Activated T-helper 1 cell treated with anti-CD3 and anti-CD28 coated beads, Interleukin-2, amount 50 U/mL, for 16 hours (primary cell): ENCODE results near the gene AGPAT3.

Experiments used
- DNase-seq, 2 donors: peaks; one replicate each; pipeline ENCODE4 v3.0.0-alpha.2; 2020; ENCODE audit warnings: low read depth in 1 of 2, low spot score in 1 of 2

The AGPAT3 gene

DNA sequence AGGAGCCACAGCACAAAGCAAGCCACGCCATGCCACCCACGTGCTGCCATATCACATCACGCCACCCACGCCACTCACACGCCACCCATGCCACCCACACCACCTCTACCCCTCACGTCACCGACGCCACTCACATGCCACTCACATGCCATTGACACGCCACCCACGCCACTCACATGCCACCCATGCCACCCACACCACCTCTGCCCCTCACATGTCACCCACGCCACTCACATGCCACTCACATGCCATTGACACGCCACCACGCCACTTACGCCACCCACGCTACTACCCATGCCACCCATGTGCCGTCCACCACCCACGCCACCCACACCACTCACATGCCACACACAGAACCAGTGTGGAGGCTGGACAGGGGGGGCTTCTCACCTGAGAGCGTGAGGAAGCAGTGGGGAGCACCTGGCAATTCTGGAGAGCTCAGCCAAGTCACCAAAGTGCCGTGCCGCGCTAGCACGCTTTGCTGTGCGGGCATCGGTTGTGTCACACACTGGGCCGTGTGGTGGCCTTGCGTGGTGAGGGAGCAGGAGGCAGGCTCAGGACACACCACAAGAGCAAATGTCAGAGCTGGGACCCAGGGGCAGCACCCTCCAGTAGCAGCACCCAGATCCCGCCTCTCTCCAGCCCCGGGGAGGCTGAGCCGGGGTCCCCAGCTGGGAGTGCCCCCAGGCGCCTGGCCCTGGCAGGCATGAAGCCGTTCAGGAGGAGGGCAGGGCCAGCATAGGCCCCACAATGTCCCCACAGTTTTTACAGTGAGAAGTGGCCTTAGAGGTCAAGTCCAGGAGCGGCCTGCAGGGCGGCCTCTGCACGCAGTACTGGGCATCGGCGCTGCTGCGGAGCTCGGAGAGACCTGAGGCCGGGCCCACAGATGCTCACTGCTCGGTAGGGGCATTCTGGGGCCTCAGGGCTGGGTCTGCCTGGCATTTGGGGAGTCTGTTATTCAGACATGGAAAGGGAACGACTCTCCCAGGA lies 70.0 kb downstream of the AGPAT3 start:
- no peak for DNase-seq

DNA sequence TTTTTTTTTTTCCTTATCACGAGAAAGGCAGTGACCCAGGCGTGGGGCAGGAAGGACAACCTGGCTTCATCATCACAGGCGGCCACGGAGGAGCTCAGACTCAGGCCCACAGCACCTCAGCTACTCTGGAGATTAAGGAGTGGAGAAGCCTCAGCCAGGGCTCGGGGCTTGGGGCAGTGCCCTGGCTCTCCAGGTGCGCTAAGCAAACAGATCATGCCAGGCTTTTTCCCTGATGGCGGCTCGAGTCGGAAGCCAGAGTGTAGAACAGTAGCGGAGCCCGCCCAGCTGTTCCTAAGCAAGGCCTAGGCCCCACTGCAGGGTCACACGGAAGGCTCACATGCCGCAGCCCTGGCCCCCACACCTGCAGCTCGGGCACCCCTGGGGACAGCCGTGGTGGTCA lies 70.7 kb downstream of the AGPAT3 start:
- DNase-seq, result no peak

DNA sequence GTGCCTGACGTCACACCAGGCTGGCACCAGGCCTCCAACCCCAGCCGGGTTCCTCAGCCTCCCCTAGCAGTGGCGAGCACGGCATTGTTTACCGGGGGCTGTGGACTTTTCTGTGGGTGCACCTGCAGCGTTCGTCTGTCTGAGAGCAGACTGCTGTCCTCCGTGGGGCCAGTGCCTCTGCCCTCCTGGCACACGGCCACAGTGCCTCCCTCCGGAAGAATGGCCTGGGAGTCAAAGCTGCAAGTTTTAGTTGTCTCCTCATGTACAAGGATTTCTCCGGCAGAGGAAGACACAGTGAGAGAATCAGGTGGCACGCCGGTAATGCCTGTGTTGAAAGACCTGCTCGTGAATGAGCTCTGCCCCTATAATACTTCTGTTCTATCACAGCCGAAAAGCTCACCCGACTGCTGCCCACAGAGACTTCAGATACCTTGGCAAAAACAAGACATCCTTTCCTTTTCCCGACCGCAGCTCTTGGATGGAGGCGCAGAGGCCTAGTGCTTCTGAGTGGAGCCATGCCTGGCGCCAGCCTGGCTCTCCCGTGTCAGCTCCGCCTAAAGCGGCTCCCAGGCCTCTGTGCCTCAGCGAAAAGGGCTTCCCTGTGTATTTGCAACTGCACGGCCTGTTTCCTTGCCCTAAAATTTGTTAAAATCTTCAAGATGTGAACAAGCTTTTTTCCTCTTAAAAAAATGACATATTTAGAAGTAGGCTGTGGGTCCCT lies 71.4 kb downstream of the AGPAT3 start:
- no peak for DNase-seq

DNA sequence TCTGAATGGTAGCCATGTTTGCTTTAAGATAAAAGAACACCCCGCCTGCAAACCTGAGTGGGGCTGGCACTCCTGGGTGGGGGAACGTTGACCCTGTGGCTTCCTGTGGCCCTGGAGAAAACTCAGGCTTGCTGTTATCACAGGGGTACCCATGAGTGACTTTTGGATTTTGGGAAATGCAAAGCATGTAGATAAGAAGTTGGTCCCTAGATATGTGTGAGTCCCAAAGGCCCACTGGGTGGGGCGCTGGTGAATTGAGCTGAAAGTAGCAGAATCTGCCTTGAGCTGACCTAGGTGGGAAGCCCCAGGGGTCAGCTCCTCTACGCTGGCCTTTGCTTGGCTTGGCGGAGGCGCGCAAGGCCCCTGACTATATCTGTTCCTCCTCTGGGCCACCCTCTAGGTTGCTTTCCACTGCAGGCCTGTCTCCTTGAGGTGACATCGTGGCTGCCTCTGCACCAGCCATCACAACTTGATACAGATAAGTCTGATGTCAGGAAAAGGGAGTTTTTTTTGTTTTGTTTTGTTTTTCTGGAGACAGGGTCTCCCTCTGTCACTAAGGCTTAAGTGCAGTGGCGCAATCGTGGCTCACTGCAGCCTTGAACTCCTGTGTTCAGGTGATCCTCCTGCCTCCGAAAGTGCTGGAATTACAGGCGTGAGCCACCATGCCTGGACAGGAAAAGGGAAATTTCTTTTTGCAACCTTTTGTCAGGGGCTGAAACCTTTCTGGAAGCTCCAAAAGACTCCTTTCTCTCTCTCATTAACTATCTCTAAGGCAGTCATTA lies 72.2 kb downstream of the AGPAT3 start:
- DNase-seq, result no peak

DNA sequence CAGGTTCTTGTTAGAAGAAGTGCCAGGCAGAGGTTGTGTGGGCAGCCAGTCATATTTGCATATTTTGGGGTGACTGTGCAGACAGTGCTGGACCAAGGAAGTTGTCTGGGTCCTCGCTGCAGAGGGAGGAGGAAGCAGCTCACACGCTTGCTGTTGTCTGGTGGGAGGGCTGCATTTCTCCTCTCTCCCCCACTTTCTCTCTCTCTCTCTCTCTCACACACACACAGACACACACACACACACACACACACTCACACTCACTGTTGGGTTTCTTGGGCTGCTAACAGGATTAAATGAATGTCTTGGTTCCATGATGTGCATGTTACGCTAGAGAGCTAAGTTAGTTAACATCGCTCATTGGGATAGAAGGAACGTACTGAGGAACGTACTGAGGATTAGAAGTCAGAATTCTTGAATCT lies 72.9 kb downstream of the AGPAT3 start:
- DNase-seq, result no peak

DNA sequence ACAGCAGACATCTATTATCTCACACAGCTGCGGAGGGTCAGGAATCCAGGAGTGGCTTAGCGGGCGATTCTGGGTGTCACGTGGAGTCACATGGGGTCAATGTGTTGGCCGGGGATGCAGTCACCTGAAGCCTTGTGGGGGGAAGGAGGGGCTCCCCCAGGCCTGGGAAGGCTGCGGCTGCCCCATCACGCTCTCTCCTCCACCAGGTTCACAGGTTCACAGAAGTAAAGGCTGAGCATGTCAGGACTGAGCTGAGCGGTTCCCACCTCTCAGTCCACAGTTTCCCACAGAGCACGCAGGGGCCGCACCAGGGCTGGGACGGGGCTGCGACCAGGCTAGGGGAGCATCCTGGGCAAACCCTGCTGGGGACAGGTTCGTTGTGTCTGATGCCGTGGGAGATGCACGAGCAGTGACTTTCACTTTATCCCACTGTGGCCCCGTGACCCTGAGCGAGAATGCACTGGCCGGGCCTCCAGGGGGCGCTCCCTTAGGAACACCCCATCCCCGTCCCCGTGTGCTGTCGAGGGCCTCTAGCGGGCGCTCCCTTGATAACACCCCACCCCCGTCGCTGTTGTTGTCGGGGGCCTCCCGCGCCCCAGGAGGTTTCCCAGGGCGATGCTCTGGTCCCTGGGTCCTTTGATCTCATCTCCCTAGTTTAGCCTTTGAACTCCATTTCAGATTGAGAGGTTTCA lies 73.9 kb downstream of the AGPAT3 start:
- DNase-seq, result peak; percentile 79 to 84

DNA sequence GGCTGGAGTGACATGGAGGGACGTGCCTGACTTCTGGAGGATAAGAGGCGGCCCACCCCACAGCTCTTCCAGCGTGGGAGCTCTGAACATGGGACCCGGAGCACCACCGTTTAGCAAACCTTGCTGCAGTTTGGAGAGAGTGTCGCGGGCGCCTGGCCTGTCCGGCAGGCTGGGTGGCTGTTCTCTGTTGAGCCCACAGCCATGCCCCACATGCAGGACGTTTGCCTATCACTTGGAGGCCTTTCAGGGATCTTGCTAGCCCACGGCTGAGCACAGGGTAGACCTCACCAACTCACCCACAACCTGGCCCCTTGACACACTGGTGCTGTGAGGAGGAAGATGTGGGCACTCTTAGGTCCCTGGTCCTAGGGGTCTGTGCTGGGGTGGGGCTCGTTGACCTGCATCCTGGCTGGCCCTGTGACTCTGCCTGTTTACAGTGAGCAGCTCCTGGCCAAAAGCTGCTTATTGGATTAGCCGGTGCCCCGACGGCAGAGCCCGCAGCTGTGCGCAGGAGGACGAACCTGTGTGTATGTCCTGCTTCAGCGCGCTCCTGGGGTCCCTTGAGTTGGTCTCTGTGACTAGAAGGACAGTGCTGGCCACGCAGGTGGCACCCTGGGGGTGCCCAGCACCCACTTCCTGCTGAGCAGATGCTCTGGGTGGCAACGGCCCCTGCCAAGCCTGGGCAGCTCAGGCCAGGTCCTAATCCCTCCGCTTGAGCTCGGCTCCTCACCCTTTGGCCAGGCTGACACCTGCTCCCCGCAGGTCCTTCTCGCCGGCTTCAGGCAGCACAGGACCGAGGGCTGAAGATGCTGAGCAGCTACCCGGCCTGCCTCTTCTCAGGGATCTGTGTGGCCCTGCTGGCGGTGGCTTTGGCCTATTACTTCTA lies 74.7 kb downstream of the AGPAT3 start:
- no peak for DNase-seq

DNA sequence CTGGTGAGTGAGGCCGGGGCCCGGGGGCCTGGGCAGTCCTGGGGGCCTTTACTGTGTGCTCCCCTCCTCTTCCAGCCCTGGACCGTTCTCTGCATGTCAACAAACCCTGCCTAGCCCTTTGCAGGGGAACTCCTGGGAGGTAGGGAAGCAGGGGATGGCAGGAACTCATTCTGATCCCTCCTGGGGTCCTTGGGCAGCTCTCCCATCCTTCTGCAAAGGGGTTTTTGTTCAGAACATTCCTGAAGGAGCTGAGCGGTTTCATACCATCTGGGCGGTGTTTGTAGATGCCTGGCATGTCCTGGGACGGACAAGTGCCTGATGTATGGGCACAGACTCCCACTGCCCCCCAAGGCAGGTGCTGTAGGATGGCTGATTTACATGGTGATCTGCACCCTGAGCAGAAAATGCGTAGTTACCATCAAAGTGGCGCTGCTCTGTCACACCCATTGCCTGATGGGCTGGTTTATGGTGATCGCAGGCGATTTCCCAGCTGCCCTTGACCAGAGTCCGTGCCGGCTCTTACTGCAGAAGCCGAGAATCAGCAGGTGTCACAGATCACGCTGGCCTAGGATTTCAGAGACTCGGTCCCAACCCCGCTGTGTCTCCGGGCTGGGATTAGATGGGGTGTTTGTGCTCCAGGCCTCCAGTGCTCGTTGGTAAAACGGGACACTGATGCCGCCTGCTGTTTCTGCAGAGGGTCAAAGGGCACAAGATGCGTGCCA lies 75.5 kb downstream of the AGPAT3 start:
- DNase-seq, result no peak

DNA sequence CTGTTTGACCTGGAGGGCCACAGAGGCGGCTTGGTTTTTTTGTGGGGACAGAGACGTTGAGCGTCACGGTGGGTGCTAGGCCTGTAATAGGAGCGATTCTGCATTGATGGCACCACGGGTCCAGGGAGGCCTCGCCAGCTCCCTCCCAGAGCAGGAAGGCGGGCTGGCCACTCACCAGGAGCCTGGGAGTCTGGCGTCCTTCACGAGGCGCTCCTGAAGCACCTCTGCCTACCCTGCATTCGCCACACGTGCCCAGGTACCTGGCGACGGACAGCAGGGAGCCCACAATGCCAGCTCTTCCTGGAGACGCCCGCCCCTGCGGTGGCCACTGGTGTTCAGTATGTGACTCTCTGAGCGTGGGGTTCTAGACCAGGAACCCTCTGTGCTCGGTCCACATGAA lies 77.2 kb downstream of the AGPAT3 start:
- DNase-seq, result no peak

DNA sequence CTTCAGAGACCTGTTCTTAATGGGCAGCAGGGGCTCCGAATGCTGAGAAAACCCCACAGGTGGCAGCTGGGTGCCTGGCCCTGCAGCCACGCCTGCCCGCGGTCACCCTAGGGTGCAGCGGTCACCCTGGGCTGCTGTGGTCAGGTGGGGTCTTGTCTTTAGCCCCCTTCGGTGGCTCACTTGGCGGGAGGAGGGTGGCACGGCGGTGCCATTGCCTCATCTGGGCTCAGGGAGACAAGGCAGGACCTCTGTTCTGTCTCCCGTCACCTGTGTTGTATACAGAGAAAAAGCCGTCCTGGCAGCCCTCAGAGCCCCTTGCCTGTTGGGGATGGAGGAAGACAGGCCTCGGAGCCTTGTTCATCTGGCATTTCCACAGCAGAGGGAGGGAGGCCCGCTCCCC lies 77.6 kb downstream of the AGPAT3 start:
- no peak for DNase-seq

DNA sequence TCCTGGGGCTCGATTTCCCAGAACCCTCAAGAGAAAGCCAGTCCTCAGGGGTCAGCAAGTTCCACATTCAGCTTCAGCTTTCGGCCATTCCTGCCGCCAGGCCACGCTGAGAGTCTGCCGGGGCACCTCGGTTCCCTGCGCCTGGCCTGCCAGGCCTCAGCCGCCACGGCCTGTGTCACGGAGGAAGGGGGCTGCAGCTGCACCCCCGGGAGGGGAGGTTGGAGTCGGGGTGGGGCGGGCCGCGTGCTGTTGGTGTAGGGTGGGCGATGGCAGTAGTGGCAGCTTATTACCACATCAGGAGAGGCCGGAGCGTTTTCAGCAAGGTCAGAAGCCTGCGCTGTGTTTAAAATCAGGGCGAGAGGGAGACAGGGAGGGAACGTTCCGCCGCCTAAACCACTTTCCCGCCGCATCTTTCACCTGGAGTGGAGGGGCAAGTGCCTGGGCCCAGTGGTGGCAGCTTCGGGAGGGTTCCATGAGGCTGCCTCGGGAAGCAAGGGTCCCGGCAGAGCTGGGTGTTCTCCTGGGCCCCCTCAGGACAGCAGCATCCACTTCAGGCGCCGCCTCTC lies 78.6 kb downstream of the AGPAT3 start:
- DNase-seq, result no peak

DNA sequence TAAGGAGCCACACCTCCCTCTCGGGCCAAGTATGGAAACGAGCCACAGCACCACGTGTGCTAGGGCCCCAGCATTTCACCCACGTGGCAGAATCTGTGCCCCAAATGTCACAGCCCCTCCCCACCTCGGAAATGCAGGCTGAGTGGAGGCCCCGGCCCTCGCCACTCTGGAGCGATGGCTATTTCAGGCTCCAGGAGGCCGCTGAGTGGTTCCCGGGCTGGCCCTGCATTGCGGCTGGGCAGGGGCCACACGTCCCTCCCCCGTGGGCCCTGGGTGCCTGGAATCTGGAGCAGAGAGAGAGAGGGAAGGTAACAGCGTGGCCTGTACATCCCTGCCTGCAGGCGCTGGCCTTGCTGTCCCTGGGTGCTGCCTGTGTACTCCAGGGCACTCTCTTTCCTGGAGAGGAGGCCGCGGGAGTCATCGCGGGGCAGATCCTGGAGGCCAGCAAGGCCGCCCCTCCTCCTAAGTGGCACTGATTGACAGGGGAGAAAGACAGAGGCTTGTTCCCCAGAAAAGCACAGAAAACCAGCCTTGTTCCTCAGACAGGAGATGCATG lies 79.1 kb downstream of the AGPAT3 start:
- no peak for DNase-seq

DNA sequence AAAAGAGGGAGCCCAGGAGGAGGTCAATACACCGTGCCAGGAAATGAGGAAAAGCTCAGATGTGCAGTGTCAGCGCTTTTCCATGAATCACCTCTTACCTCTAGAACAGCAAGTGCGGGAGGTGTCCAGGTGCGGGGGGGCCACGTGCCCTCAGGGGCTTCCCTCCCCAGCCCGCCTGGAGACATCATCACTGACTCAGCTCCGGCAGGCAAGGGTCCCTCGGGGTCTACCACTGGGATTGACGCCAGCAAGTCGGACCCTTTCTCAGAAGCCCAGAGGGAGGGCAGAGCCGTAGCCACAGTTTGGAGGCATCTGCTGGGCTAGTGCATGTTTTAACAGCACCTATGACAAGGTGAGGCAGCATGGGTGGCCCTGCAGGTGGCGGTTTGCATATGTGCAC lies 79.7 kb downstream of the AGPAT3 start:
- DNase-seq, result no peak

DNA sequence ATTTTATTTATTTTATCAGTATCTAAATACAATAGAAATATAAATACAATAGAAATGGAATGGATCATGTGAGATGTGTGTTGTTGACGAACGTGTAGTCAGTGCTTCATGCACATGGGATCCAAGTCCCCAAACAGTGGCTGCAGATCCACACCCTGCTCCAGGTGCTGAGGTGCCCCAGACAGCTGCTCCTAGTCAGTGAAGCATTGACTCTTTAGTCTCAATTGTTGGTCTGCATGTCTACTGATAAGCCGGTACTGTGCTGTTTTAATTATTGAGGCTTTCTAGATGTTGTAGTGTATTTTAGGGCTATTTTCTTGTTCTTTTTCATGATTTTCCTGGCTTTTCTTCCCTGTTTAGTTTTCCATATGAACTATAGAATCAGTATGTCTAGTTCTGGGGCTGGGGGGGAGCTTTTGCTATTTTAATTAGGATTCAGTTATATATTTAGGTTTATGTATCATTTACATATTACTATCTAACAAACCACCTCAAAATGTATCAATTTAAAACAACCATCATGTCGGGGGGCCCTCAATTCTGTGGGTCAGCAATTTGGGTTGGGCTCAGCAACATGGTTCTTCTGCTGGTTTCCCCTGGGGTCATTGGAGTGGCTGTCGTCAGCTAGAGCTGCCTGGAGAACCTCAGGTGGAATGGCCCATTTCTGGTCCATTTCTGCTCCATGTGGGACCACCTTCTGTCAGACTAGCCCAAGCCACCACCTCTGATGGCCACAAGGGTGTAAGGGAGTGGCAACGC lies 83.9 kb downstream of the AGPAT3 start:
- no peak for DNase-seq

DNA sequence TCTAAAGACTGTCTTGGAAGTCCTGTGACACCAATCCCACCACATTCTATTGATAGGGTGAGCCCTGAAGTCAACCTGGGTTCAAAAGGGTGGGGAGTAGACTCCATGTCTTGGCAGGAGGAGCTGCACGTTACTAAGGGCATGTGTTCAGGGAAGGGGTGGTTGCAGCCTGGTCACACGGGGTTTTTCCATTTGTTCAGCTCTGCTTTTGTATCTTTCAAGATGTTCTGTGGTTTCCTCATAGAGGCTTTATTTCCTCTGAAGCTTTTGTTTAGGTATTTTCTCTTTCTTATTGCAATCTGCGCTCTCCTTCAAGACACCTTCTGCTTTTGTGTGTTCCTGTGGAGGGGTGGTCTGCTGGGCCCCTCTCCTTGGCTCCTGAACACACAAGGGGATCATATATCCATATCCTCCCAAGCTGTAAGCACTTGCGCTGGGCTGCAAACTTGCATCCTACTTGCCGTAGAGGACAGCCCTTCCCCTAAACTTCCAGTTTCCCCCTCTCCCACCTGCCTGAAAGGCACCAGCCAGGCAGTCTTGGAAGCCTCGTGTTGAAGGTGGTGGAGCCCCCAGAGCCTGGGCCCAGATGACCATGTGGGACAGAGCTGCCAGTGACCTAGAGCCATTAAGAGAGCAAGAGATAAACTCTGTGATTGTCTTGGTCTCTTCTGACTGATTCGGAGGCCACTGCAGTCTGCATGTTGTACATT lies 84.6 kb downstream of the AGPAT3 start:
- DNase-seq, result no peak

DNA sequence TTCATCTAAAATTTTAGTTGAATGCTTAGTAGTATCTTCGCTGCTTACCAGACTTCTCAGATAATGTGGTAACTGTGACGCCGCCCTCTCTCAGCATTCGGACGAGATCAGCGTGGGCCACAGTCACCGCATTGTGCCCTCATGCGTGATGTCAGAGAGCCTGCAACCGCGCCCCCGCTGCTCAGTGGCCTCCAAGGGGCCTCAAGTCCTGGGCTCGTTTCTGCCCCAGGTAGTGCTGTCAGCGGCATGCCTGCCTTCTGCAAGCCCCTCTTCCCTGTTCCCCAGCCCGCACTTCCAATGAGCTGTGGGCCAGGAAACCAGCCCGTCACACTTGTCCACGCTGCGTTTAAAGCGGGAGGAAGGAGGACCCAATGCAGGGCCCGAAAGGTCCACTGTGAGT lies 85.5 kb downstream of the AGPAT3 start:
- DNase-seq, result no peak

DNA sequence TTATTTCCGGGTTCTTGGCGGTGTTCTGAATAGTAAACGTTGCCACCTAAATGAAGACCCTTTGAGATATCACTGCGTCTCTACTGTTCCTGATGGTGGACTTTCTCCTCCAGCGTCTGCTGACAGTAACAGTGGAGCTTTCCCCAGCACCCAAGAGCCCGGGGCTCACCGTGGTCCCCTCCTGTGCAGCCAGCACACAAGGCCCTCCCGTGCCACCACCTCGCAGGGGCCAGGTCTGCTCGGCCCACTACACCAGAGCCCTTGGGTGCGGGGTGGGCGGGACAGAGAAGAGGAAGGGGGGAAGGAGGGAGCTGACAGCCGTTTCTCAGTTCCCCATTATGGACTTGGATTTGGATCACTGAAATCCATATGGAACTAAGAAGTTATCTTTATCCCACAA lies 85.9 kb downstream of the AGPAT3 start:
- DNase-seq, result no peak
